GM18951 (cell line): ENCODE results near the gene SUSD5.

Source experiments
- POLR2A ChIP-seq: IDR thresholded peaks from 4 replicates; pipeline ENCODE4 v1.6.1; 2011; ENCODE audit warnings: mild to moderate bottlenecking; ENCODE audit not compliant: insufficient read length, insufficient read depth; ENCODE audit errors: extremely low read depth
- in situ Hi-C: fragments of 300-500 bp; cut with MboI; formaldehyde crosslinking; loops from one replicate; pipeline ENCODE4 v1.12.0; 2022; ENCODE audit warnings: low sequenced_read_pairs, mixed read lengths, inconsistent platforms; ENCODE audit not compliant: unreplicated experiment

SUSD5 gene

GRCh38 chr3:33218446-33219174 is at the start of gene SUSD5:
Gene SUSD5, minus strand, starts transcription at chr3:33218810. Its CDS starts 13 bp downstream, at chr3:33218797.
- TF ChIP-seq POLR2A = no peak
- in situ Hi-C loops = no loop called here

DNA sequence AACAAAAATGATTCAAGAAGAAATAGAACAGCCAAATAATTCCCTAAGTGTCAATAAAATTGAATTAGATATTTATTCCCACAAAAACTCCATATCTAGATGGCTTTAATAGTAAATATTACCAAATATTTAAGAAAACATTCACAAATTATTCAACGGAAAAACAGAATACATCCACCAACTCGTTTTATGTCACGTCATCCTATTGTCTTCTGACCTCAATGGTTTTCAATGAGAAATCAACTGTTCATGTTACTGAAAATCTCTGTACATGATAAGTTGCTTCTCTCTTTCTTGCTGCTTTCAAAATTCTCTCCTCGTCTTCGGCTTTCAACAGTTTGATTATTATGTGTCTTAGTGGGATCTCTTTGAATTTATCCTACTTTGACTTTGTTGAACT is 41.5 kb upstream of the SUSD5 start:
- in situ Hi-C loops = no loop called here
- TF ChIP-seq POLR2A = no peak

DNA sequence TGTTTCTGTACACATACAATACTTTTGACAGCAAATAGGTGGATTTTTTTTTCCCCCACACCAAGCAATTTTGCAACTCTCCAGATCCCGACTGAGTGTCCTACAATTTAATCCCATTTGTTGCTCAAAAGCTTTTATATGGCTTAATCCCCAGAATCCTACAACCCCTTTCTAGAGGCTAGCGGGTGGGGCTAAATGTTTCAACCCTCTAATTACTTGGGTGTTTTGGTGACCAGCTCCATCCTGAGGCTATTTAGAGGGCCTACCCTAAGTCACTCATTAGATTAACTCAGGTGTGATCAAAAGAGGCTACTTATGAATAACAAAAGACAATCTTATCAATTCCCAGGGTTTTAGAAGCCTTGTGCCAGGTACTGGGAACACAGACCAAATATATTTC is 37.6 kb upstream of the SUSD5 start:
- no peak for TF ChIP-seq POLR2A
- in situ Hi-C loops = no loop called here

DNA sequence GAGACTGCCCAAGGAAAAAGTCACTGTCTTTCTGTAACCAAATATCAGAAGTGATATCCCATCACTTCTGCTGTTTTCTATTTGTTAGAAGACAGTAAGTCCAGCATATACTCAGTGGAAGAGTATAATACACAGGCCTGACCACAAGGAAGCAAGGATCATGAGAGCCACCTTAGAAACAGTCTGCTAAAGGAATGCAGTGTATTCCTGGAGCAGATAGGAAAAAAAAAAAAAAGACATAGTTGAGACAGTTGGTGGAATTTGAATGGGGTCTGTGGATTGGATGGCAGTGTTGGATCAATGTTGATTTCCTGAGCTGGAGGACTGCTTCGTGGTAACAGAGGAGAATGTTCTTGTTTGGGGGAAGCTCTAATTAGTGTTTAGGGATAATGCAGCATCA is 32.1 kb upstream of the SUSD5 start:
- no peak for TF ChIP-seq POLR2A
- in situ Hi-C loops = no loop called here

DNA sequence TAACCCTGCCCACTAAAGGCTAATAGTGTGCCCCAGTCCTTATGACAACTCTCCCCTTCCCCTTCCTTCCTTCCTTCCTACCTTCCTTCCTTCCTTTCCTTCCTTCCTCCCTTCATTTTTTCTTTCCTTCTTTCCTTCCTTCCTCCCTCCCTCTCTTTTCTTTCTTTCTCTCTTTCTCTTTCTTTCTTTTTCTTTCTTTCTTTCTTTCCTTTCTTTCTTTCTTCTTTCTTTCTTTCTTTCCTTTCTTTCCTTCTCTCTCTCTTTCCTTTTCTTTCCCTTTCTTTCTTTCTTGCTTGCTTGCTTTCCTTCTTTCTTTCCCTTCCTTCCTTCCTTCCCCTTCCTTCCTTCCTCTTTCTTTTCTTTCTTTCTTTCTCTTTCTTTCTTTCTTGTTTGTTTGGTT is 28.2 kb upstream of the SUSD5 start:
- TF ChIP-seq POLR2A = no peak
- in situ Hi-C loops = no loop called here

GRCh38 chr3:33240261-33240660 is 21.7 kb upstream of the SUSD5 start:
- no peak for TF ChIP-seq POLR2A
- in situ Hi-C loops = no loop called here

- in situ Hi-C loops = no loop called here
- TF ChIP-seq POLR2A = no peak
Observed at GRCh38 chr3:33238923-33239322, 20.3 kb upstream of the SUSD5 start.

DNA sequence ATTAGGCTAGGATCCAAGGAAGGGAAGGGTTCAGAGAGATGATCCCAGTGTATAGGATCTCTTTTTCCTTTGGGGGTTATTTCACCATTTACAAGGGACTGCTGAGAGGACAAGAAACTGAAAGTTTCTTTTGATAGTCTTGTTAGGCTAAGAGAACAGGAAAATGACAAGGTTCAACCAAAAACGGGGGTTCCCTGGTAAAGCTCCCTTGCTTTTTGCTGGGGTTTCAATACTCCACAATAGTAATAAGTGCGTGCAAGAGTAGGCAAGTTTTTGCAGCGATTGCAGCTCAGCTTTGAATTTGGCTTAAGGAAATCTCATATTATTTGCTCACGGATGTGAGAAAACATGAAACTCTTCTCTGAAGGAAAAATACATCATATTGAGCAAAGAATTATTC is 18.8 kb upstream of the SUSD5 start:
- no peak for TF ChIP-seq POLR2A

GRCh38 chr3:33236005-33236404 is 17.4 kb upstream of the SUSD5 start:
- no peak for TF ChIP-seq POLR2A
- in situ Hi-C loops = no loop called here

More for the DNA sequence above, 18.8 kb upstream of the SUSD5 start:
- in situ Hi-C loops = no loop called here

DNA sequence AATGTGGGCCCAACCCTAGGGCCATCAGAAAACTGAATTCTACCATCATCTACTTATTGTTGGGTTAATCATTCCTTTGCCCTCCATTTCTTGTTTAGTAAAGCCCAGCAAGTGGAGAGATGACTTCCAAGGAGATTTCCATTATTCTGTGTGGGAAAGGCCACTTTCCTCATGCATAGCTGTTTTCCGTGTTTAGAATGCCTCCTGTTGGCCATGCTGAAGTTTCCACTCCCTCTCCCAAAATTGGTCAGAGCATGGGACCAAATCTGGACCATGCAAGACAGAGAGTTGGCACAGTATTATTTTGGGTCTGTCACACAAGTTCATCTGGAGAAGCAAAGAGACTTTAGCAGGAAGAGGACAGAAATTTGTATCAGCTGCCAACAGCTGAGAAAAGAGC is 15.3 kb upstream of the SUSD5 start:
- in situ Hi-C loops = no loop called here
- TF ChIP-seq POLR2A = no peak

- no peak for TF ChIP-seq POLR2A
- in situ Hi-C loops = no loop called here
Observed at GRCh38 chr3:33231756-33232465, 13.3 kb upstream of the SUSD5 start.

- no peak for TF ChIP-seq POLR2A
- in situ Hi-C loops = no loop called here
Observed at GRCh38 chr3:33229947-33230346, 11.3 kb upstream of the SUSD5 start.

DNA sequence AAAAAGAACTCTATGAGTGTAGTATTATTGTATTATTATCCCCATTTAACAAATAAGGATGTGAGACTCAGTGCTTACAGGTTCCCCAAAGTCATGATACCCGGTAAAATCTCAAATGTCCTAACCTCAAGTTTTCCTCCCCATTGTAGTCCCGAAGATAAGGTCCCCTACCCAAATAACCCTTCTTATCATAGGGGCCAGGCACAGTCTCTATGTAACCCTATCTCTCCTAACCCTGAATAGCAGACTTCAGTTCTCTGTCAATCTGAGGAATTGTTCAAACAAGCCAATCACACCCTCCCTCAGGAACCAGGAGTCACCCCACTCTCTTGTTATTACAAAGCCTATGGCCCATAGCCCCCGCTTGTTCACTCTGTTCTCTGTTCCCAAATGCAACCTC is 10.5 kb upstream of the SUSD5 start:
- in situ Hi-C loops = no loop called here
- no peak for TF ChIP-seq POLR2A

DNA sequence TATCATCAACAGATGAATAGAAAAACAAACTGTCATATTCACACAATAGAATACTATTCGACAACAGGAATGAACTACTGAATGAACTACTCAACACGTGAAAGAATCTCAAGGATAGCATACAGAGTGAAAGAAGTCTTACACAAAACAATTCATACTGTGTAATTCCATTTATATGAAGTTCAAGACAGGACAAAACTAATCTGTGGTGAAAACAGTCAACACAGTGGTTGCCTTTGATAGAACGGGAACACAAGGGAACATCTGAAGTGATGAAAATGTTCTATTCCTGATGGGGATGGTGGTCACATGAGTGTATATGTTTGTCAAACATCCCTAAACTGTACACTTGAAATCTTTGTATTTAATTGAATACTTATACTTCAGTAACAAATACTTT is 2.6 kb upstream of the SUSD5 start:
- no peak for TF ChIP-seq POLR2A
- in situ Hi-C loops = no loop called here
